AG08395 (cell line): ENCODE measurements around the gene CPNE7.
A peak's percentile ranks its signal among the peaks of the same experiment; 100 is the strongest.

Experiments
- DNase-seq: peaks from one replicate; pipeline ENCODE4 v3.0.0; 2012; ENCODE audit warnings: mixed read lengths, low spot score

The CPNE7 gene

DNA sequence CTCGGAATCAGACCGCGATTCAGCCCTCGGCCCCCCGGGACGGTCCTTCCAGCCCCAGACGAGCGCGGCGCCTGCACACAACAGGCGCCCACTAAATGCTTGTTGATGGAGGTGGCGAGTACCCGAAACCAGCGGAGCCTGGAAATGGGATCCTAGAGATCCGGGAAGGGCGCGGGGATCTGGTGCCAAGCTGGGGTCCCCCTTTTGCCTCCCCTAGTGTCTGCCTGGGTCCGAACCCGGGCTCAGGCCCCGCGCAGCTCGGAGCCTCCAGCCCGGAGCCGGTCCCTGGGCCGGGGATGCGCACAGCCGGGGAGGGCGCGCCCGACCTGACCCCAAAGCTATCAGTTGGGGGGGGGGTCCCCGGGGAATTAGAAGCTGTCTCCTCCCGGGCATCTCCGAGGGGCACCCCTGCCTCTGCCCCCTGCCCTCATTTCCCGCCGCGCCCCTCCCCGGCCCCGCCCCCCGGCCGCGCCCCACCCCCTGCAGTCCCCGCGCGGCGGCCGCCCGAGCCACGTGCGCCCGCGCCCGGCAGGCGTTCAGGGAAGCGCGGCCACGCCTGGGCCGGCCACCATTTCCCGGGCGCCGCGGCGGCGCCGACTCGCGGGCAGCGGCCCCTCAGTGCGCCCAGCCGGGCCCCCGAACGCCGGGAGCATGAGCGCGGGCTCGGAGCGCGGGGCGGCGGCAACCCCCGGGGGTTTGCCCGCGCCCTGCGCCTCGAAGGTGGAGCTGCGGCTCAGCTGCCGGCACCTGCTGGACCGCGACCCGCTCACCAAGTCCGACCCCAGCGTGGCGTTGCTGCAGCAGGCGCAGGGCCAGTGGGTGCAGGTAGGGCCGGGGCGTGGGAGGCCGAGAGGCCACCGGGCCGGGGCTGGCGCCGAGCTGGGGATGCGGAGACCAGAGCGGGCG, at the start of gene CPNE7:
Gene CPNE7 (plus strand): TSS at position 512 of the 906 bp plus-strand sequence. CDS start 140 bp downstream, at position 652.
- no peak for DNase-seq

GRCh38 chr16:89529097-89529496, 46.5 kb upstream of the CPNE7 start:
- DNase-seq = no peak

DNA sequence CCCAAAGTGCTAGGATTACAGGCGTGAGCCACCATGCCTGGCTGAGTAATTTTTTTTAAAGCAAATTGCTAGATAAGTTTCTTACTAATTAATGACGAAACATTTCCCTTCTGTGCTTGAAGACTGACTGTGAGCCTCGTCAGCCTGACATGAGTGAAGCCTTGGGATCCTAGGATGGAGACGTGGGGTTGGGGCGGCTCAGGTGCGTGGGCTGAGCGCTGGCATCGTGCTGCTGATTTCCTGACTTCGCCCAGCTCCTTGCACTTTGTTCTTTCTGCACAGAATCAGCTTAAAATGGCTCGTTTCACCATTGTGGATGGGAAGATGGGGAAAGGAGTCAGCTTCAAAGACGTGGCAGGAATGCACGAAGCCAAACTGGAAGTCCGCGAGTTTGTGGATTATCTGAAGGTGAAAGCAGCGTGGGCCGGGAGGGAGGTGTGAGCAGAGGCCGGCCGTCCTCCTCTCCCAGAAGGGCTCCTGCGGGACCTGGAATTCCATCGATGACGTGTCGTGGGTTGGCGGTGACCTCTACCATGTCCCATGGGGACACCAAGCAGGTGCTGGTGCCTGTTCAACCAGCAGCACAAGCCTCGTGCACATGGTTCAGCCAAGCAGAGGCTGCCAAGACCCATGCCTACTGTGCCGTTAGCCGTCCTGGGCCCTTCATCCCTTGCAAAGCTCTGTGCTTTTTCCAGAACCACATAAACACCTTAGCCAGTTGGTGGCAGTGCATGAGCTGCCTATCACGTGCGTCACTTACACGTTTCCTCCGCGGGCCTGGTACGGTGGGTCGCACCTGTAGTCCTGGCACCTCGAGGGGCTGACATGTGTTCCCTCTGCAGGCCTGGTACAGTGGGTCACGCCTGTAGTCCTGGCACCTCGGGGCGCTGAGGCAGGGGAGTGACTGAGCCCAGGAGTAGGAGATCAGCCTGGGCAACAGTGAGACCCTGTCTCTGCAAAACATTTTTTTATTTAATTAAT, 44.9 kb upstream of the CPNE7 start:
- DNase-seq = no peak

DNA sequence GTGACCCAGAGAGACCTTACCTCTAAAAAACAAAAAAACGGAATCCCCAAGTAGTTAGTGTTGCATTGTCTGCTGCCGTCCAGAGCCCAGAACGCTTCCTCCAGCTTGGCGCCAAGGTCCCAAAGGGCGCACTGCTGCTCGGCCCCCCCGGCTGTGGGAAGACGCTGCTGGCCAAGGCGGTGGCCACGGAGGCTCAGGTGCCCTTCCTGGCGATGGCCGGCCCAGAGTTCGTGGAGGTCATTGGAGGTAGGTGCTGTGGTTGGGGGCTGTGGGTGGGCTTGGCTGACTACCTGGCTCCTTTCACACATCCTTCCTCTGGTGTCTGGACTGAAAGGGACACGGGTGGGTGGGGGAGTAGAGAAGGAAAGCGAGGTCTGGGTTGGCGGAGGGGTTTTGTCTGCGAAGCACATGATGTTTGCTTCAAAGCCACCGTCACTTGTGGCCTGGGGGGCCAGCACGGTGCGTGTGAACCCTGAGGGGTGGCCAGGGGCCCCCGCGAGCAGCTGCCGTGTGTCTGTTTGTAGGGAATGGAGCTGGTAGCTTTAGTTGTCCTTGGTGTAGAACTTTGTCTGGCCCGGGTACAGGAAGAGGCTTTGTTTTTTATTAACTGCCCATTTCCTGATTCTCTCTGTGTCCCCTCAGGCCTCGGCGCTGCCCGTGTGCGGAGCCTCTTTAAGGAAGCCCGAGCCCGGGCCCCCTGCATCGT, 43.6 kb upstream of the CPNE7 start:
- DNase-seq = no peak

DNA sequence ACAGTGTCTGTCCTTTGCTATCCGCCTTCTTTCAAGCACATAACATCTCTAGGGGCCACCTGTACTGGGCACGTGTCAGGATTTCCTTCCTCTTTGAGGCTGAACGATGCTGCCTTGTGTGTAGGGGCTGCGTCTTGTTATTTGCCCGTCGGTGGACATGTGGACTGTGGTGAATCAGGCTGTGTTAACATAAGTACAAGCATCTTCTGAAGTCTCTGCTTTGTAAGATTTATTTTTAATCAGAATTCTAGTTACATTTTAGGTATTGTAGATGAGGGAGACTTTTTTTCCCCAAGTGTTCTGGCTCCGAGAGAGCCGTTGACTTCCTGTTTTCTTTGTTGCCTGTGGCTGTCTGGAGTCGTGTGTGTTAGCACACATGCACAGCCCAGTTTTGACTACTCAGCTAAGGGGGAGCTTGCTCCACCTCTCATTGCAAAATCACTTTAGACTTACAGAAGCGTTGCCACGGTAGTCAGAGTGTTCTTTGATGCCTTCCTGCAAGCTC, 41.3 kb upstream of the CPNE7 start:
- peak; percentile 37 for DNase-seq

- DNase-seq = no peak
These were observed 39.2 kb upstream of the CPNE7 start for GRCh38 chr16:89536371-89536770.

- no peak for DNase-seq
These were observed 38.5 kb upstream of the CPNE7 start for GRCh38 chr16:89536886-89537548.

DNA sequence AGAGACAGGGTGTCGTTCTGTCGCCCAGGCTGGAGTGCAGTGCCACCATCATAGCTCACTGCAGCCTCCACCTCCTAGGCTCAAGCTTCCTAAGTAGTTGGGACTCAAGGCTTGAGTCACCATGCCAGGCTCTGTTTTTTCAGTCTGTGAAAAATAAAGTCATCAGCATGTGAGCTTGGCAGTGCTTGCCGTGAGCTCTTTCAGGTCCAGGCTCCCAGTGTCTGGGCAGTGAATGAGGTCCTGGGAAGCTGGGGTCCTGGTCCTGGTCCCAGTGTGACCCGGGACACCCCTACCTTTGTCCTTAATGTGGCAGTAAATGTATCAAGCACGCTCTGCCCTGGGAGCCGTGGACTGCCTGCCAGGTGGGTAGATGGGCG, 38.0 kb upstream of the CPNE7 start:
- DNase-seq = no peak

- no peak for DNase-seq
These were observed 37.3 kb upstream of the CPNE7 start for GRCh38 chr16:89538286-89538685.

DNA sequence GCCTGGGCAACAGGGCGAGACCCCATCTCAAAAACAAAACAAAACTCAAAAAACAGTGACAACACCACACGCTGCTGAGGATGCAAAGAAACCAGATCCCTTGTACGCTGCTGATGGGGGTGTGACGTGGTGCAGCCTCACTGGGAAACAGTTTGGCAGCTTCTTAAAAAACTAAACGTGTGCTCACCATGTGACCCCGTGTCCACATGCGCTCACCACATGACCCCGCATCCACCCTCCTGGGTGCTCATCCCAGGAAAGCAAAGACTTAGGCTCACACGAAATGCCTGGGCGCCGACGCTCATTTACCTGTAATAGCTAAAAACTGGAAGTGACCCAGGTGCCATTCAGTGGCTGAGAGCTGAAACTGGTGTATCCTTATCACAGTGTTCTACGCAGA, 35.0 kb upstream of the CPNE7 start:
- DNase-seq = no peak

DNA sequence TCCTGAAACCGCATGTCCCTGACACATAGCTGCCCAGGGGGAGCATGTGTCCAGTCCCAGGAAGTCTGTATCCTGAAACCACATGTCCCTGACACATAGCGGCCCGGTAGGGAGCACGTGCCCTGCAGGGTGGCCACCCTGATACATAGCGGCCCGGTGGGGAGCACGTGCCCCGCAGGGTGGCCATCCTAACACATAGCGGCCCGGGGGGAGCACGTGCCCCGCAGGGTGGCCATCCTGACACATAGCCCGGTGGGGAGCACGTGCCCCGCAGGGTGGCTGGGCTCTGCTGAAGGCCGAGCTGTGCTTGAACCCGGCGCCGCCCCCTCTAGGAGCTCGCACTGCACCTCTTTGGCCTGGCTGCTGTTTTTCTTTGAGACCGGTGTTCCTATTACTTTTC, 33.8 kb upstream of the CPNE7 start:
- DNase-seq = no peak

GRCh38 chr16:89544113-89544512, 31.4 kb upstream of the CPNE7 start:
- no peak for DNase-seq

DNA sequence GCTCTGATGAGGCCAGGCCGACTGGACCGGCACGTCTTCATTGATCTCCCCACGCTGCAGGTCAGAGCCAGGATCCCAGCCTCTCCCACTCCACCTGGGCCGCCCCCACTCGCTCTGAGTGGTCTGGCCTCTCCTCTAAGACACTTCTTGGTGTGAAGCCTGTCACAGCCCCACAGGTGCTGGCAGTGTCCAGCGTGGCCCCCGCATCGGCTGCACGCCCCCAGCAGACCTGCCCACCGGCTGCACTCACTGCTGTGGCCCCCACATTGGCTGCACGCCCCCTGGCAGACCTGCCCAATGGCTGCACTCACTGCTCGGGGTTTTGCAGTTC, 30.9 kb upstream of the CPNE7 start:
- DNase-seq = no peak

DNA sequence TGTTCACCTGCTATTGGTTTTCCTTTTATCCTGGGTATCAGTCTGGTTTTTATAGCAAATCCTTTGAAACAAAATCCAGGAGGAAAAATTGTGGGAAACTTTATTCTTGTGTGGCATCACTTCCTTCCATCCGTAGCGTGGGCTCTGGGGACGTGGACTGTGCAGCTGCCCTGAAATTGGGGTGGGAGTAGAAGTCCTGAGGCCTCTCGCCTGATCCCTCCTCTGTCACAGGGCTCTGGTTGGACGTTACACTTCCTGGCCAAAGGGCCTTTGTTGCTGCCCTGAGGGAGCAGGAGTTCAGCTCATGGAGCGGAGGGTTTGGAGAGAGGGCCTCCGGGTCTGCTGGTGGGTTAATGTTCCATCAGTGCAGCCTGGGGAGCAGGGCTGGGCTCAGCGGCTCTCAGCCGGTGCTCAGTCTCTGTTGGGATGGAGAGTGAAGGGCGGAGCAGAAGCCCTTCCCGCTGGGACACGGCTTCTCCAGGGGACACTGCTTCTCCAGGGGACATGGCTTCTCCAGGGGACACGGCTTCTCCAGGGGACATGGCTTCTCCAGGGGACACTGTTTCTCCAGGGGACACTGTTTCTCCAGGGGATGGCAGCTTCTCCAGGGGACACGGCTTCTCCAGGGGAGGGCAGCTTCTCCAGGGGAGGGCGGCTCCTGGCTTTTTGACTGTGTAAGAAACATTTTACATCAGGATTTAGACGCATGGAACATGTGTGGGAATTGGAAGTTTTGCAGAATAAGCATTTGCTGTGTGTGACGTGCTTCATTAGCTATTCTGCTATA, 30.3 kb upstream of the CPNE7 start:
- no peak for DNase-seq

- no peak for DNase-seq
These were observed 29.6 kb upstream of the CPNE7 start for GRCh38 chr16:89545831-89546574.

- DNase-seq = no peak
These were observed 28.8 kb upstream of the CPNE7 start for GRCh38 chr16:89546781-89547180.

- no peak for DNase-seq
These were observed 28.3 kb upstream of the CPNE7 start for GRCh38 chr16:89547291-89547690.

DNA sequence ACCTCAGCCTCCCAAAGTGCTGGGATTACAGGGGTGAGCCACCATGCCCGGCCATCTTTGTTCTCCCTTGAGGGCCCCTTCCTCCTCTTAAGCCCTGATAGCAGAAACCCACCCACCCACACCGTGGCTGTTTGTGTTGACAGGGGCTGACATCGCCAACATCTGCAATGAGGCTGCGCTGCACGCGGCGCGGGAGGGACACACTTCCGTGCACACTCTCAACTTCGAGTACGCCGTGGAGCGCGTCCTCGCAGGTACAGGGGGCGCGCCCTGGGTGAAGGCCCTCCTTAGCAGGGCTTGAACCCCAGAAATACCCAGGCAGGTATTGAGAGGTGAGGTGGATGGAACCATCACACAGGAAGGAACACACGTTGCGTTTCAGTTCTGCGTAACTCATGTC, 27.7 kb upstream of the CPNE7 start:
- no peak for DNase-seq

- no peak for DNase-seq
These were observed 27.1 kb upstream of the CPNE7 start for GRCh38 chr16:89548344-89549006.
